ENCODE data around the gene TRAPPC8. TPM values are rescaled to one million over a fixed set of nuclear protein-coding genes. Genes with fewer than 3 reads are reported as not detected.
"Not testable (repeated sequence)": the region's sequence is repeated elsewhere in the genome, so short reads cannot be mapped to it uniquely, and the experiment has no call there.

The TRAPPC8 gene
- total and polyA plus RNA-seq, 12 donors, result 13.6 to 39.1 (median 31.5) TPM

- Histone ChIP-seq H3K36me3 (peaks cover 0 to 94% (median 16%) of the 10 kb centered on the region in 9 donors), H3K27ac (no peak overlapping the region), H3K27me3 (no peaks in the 10 kb centered on the region), H3K4me1 (no peaks in the 10 kb centered on the region), H3K9me3 (no peaks in the 10 kb centered on the region), H3K4me3 (no peak overlapping the region)
- DNase-seq (no peak), ATAC-seq (no peak)
- intact Hi-C loops (cut with DNase I), result no loop called here
- WGBS, 2 donors, result 97 to 98% methylated on average over 1 of the region's 1 CpG
- no peak for TF ChIP-seq CTCF (IDR thresholded peaks at IDR 0.05)
These were observed 24.2 kb downstream of the TRAPPC8 start for GRCh38 chr18:31918733-31919132.

- no peaks in the 10 kb centered on the region for H3K9me3 ChIP-seq
- intact Hi-C loops (cut with DNase I), result loop anchor here in 1 of 10 donors (10.0 kb wide), 1 partner anchor 46 kb away; no protein-coding TSS in a partner anchor
- no peak overlapping the region for H3K27ac ChIP-seq
- H3K4me3 ChIP-seq, result no peak overlapping the region
- H3K27me3 ChIP-seq, result no peaks in the 10 kb centered on the region
- no peak for ATAC-seq
- no peak for TF ChIP-seq CTCF (IDR thresholded peaks at IDR 0.05)
- H3K4me1 ChIP-seq, result no peaks in the 10 kb centered on the region
- DNase-seq, result no peak
- peaks cover 0 to 100% (median 33%) of the 10 kb centered on the region in 9 donors for H3K36me3 ChIP-seq
These were observed 41.9 kb downstream of the TRAPPC8 start for GRCh38 chr18:31901063-31901462.

- not testable (repeated sequence) for ATAC-seq, H3K4me1 ChIP-seq, H3K9me3 ChIP-seq, H3K4me3 ChIP-seq, DNase-seq, H3K27ac ChIP-seq, H3K27me3 ChIP-seq
- intact Hi-C loops (cut with DNase I), result loop anchor here in 1 of 10 donors (10.0 kb wide), 1 partner anchor 45 kb away; no protein-coding TSS in a partner anchor
- peaks cover 0 to 99% (median 24%) of the 10 kb centered on the region in 9 donors for H3K36me3 ChIP-seq
- 97 to 99% methylated on average over 7 of the region's 7 CpGs for WGBS, 2 donors
These were observed 43.2 kb downstream of the TRAPPC8 start for GRCh38 chr18:31899771-31900170.

GRCh38 chr18:31892936-31893335, 50.0 kb downstream of the TRAPPC8 start:
- DNase-seq (no peak), ATAC-seq (no peak)
- Histone ChIP-seq H3K9me3 (no peaks in the 10 kb centered on the region), H3K27me3 (no peaks in the 10 kb centered on the region), H3K27ac (no peak overlapping the region), H3K4me1 (no peaks in the 10 kb centered on the region), H3K36me3 (peaks cover 0 to 99% (median 22%) of the 10 kb centered on the region in 9 donors), H3K4me3 (no peak overlapping the region)
- 96 to 100% methylated on average over 4 of the region's 4 CpGs for WGBS, 2 donors
- intact Hi-C loops (cut with DNase I), result no loop called here
- no peak for TF ChIP-seq CTCF (IDR thresholded peaks at IDR 0.05)

GRCh38 chr18:31891566-31891965, 51.4 kb downstream of the TRAPPC8 start:
- ATAC-seq, result no peak
- no peak overlapping the region for H3K4me3 ChIP-seq
- no peaks in the 10 kb centered on the region for H3K9me3 ChIP-seq
- H3K27ac ChIP-seq, result no peak overlapping the region
- H3K4me1 ChIP-seq, result no peaks in the 10 kb centered on the region
- intact Hi-C loops (cut with DNase I), result no loop called here
- H3K27me3 ChIP-seq, result no peaks in the 10 kb centered on the region
- DNase-seq, result no peak
- H3K36me3 ChIP-seq, result peaks cover 0 to 99% (median 26%) of the 10 kb centered on the region in 9 donors
- WGBS, 2 donors, result 95% methylated on average over 3 of the region's 3 CpGs
- no peak for TF ChIP-seq CTCF (IDR thresholded peaks at IDR 0.05)

Measured in heart right ventricle (tissue), 16 donors.